IMR-90 (cell line): Measurements from ENCODE around the gene ADGRB3. TPM values are rescaled to one million over a fixed set of nuclear protein-coding genes. Genes with fewer than 3 reads are reported as not detected.

ENCODE experiments used
- ATAC-seq: fragments of 200-7000 bp; cut with Tn5 transposase; 2 replicates; pipeline ENCODE4 v1.9.1; 2020; ENCODE audit warnings: low read depth, mild to moderate bottlenecking, moderate library complexity
- BruUV-seq: library from RNA; stranded (reverse); fragments of 400-500 nt; replicated peaks from 2 replicates; lab custom pipeline; 2021; lab: Mats Ljungman, UMichigan
- CTCF ChIA-PET: fragments of 300-600 bp; formaldehyde crosslinking; extraction: SDS; loops from one replicate; lab custom pipeline; 2021; ENCODE audit warnings: antibody characterized with exemption; lab: Yijun Ruan, JAX
- POLR2A ChIA-PET: fragments of 300-600 bp; sonication (Branson Sonifier 250); formaldehyde crosslinking; loops from one replicate; lab custom pipeline; 2022; ENCODE audit warnings: antibody characterized with exemption; ENCODE audit not compliant: unreplicated experiment; lab: Charles Lee
- DNase-seq: peaks from one replicate; pipeline ENCODE4 v3.0.0; 2013
- H2AFZ ChIP-seq: replicated peaks from 2 replicates; pipeline ENCODE3; 2013; ENCODE audit warnings: low read length, mild to moderate bottlenecking; ENCODE audit not compliant: poor library complexity
- H2AK5ac ChIP-seq: 2 replicates; pipeline ENCODE4 v1.6.1; 2013; ENCODE audit warnings: low read depth, low read length, inconsistent platforms
- H2AK9ac ChIP-seq: replicated peaks from 2 replicates; pipeline ENCODE3; 2013; ENCODE audit warnings: mild to moderate bottlenecking, low read depth, low read length, moderate library complexity; ENCODE audit not compliant: poor library complexity
- H2BK120ac ChIP-seq: 2 replicates; pipeline ENCODE4 v1.6.1; 2013; ENCODE audit warnings: low read depth, low read length, inconsistent platforms
- H2BK15ac ChIP-seq: 3 replicates; pipeline ENCODE4 v1.6.1; 2013; ENCODE audit warnings: low read depth, low read length, inconsistent platforms
- H2BK20ac ChIP-seq: 2 replicates; pipeline ENCODE4 v1.6.1; 2013; ENCODE audit warnings: low read depth, mild to moderate bottlenecking, inconsistent platforms, low read length, moderate library complexity
- H2BK5ac ChIP-seq: 2 replicates; pipeline ENCODE4 v1.6.1; 2013; ENCODE audit warnings: mild to moderate bottlenecking, low read depth, low read length, inconsistent platforms; ENCODE audit not compliant: poor library complexity, severe bottlenecking
- H3K14ac ChIP-seq: replicated peaks from 2 replicates; pipeline ENCODE4 v1.6.1; 2013; ENCODE audit warnings: low read depth, low read length, inconsistent platforms
- H3K18ac ChIP-seq: 2 replicates; pipeline ENCODE4 v1.6.1; 2013; ENCODE audit warnings: low read depth, low read length, control low read depth
- H3K23ac ChIP-seq: 2 replicates; pipeline ENCODE4 v1.6.1; 2013; ENCODE audit warnings: low read depth, low read length, inconsistent platforms
- H3K27ac ChIP-seq: 2 replicates; pipeline ENCODE4 v1.5.1; 2013; ENCODE audit warnings: mild to moderate bottlenecking, control low read depth, low read length; ENCODE audit not compliant: insufficient read depth
- H3K27me3 ChIP-seq: 2 replicates; pipeline ENCODE4 v1.6.1; 2013; ENCODE audit warnings: low read length; ENCODE audit not compliant: control insufficient read depth, insufficient read depth
- H3K36me3 ChIP-seq: 2 replicates; pipeline ENCODE4 v1.6.1; 2013; ENCODE audit warnings: low read length, mixed read lengths; ENCODE audit not compliant: control insufficient read depth, insufficient read depth
- H3K4ac ChIP-seq: 2 replicates; pipeline ENCODE4 v1.6.1; 2013; ENCODE audit warnings: low read depth, low read length, inconsistent platforms
- H3K4me1 ChIP-seq: 2 replicates; pipeline ENCODE4 v1.6.1; 2013; ENCODE audit warnings: low read length, mixed read lengths; ENCODE audit not compliant: control insufficient read depth, insufficient read depth
- H3K4me2 ChIP-seq: 2 replicates; pipeline ENCODE4 v1.6.1; 2013; ENCODE audit warnings: low read depth, mild to moderate bottlenecking, control low read depth, low read length, moderate library complexity
- H3K4me3 ChIP-seq: 2 replicates; pipeline ENCODE4 v1.5.1; 2013; ENCODE audit warnings: low read depth, mild to moderate bottlenecking, control low read depth, low read length, moderate library complexity; ENCODE audit not compliant: insufficient read depth
- H3K56ac ChIP-seq: 2 replicates; pipeline ENCODE4 v1.6.1; 2013; ENCODE audit warnings: low read length, inconsistent platforms; ENCODE audit not compliant: insufficient read depth; ENCODE audit errors: extremely low read depth
- H3K79me1 ChIP-seq, 2 experiments: 2 replicates each; pipeline ENCODE4 v1.6.1; 2013; ENCODE audit warnings: low read length in 2 of 2, inconsistent platforms in 1 of 2, low read depth in 1 of 2
- H3K9ac ChIP-seq: 2 replicates; pipeline ENCODE4 v1.6.1; 2013; ENCODE audit warnings: low read depth, low read length, control low read depth
- H3K9me1 ChIP-seq: 2 replicates; pipeline ENCODE4 v1.6.1; 2013; ENCODE audit warnings: low read length, inconsistent platforms; ENCODE audit not compliant: insufficient read depth
- H3K9me3 ChIP-seq: 2 replicates; pipeline ENCODE4 v1.6.1; 2013; ENCODE audit warnings: low read length; ENCODE audit not compliant: control insufficient read depth, insufficient read depth
- H4K20me1 ChIP-seq: 2 replicates; pipeline ENCODE4 v1.6.1; 2013; ENCODE audit warnings: low read length, inconsistent platforms; ENCODE audit not compliant: insufficient read depth
- H4K5ac ChIP-seq: 2 replicates; pipeline ENCODE4 v1.6.1; 2013; ENCODE audit warnings: mild to moderate bottlenecking, low read depth, low read length, control low read depth
- H4K8ac ChIP-seq, 2 experiments: 2 replicates each; pipeline ENCODE4 v1.6.1; 2013; ENCODE audit warnings: low read depth in 2 of 2, low read length in 2 of 2, control low read depth in 1 of 2, inconsistent platforms in 1 of 2
- H4K91ac ChIP-seq: 2 replicates; pipeline ENCODE4 v1.6.1; 2013; ENCODE audit warnings: low read depth, low read length, inconsistent platforms; ENCODE audit not compliant: insufficient read depth
- BHLHE40 ChIP-seq: fragments of 150-350 bp; IDR thresholded peaks from 2 replicates; pipeline ENCODE4 v1.6.1; 2016; ENCODE audit warnings: mild to moderate bottlenecking, low read depth, low read length
- CHD1 ChIP-seq: IDR thresholded peaks from 2 replicates; pipeline ENCODE4 v1.6.1; 2012; ENCODE audit warnings: low read depth, low read length, improper control_type of control experiment
- CTCF ChIP-seq: conservative IDR thresholded peaks from 2 replicates; pipeline ENCODE4 v1.5.1; 2012; ENCODE audit warnings: mild to moderate bottlenecking, low read depth, low read length, improper control_type of control experiment
- ELK1 ChIP-seq: fragments of 150-350 bp; IDR thresholded peaks from 2 replicates; pipeline ENCODE4 v1.6.1; 2016; ENCODE audit warnings: low read depth, mild to moderate bottlenecking, low read length, moderate library complexity, borderline replicate concordance
- FOS ChIP-seq: fragments of 150-350 bp; IDR thresholded peaks from 2 replicates; pipeline ENCODE4 v1.6.1; 2016; ENCODE audit warnings: low read depth, low read length
- MAFK ChIP-seq: IDR thresholded peaks from 2 replicates; pipeline ENCODE4 v1.6.1; 2012; ENCODE audit warnings: low read depth, low read length, improper control_type of control experiment
- MXI1 ChIP-seq: IDR thresholded peaks from 2 replicates; pipeline ENCODE4 v1.6.1; 2012; ENCODE audit warnings: low read depth, mild to moderate bottlenecking, low read length, moderate library complexity, borderline replicate concordance
- NFE2L2 ChIP-seq: fragments of 150-350 bp; IDR thresholded peaks from 2 replicates; pipeline ENCODE4 v1.6.1; 2016; ENCODE audit warnings: low read depth, mild to moderate bottlenecking, low read length
- POLR2A ChIP-seq: IDR thresholded peaks from 2 replicates; pipeline ENCODE4 v1.6.1; 2012; ENCODE audit warnings: mild to moderate bottlenecking, low read depth, low read length
- RAD21 ChIP-seq: IDR thresholded peaks from 2 replicates; pipeline ENCODE4 v1.6.1; 2012; ENCODE audit warnings: low read length, improper control_type of control experiment
- RCOR1 ChIP-seq: IDR thresholded peaks from 2 replicates; pipeline ENCODE4 v1.6.1; 2012; ENCODE audit warnings: mild to moderate bottlenecking, low read length, improper control_type of control experiment; ENCODE audit not compliant: insufficient replicate concordance
- RFX5 ChIP-seq: IDR thresholded peaks from 2 replicates; pipeline ENCODE4 v1.8.0; 2012; ENCODE audit warnings: low read depth, mild to moderate bottlenecking, low read length, moderate library complexity
- SMC3 ChIP-seq: fragments of 150-350 bp; IDR thresholded peaks from 2 replicates; pipeline ENCODE4 v1.6.1; 2016; ENCODE audit warnings: low read depth, mild to moderate bottlenecking, antibody characterized with exemption, low read length, moderate library complexity
- USF2 ChIP-seq: fragments of 150-350 bp; IDR thresholded peaks from 2 replicates; pipeline ENCODE4 v1.6.1; 2017; ENCODE audit warnings: mild to moderate bottlenecking, antibody characterized with exemption, low read length, low read depth
- WGBS, 2 experiments: methylation state at CpG; one replicate each; pipeline versions ENCODE4 v1.1.5 to v1.1.7; 2013; ENCODE audit warnings: missing lambda C conversion rate in 2 of 2; ENCODE audit not compliant: insufficient read length in 1 of 2; ENCODE audit errors: extremely low coverage in 2 of 2; 5-methylcytosine and 5-hydroxymethylcytosine counted together
- dilution Hi-C: fragments of 300-500 bp; cut with HindIII; formaldehyde crosslinking; loops from one replicate; pipeline ENCODE4 v1.14.3; 2018; ENCODE audit warnings: low sequenced_read_pairs; ENCODE audit not compliant: unreplicated experiment
- in situ Hi-C: fragments of 300-500 bp; cut with MboI; formaldehyde crosslinking; loops from 3 replicates; pipeline ENCODE4 v1.14.3; 2019; ENCODE audit warnings: low sequenced_read_pairs, inconsistent platforms, mixed read lengths
- intact Hi-C: fragments of 100-400 bp; cut with micrococcal nuclease; formaldehyde crosslinking; loops from 2 replicates; pipeline ENCODE4 v1.10.0; 2022
- polyA plus RNA-seq, 3 experiments: library from polyadenylated mRNA; depleted of rRNA; stranded (reverse); fragments of >200 nt; gene quantifications; 2 replicates each; pipeline ENCODE4 v1.2.3, GENCODE V29; 2012; ENCODE audit warnings: low replicate concordance in 1 of 3
- total RNA-seq: library from RNA; depleted of rRNA; stranded (reverse); fragments of >200 nt; gene quantifications from 2 replicates; pipeline ENCODE4 v1.2.3, GENCODE V29; 2012

Gene ADGRB3
- total and polyA plus RNA-seq, 2 of the 4 experiments (the other 2 are of a cell fraction): not detected

DNA sequence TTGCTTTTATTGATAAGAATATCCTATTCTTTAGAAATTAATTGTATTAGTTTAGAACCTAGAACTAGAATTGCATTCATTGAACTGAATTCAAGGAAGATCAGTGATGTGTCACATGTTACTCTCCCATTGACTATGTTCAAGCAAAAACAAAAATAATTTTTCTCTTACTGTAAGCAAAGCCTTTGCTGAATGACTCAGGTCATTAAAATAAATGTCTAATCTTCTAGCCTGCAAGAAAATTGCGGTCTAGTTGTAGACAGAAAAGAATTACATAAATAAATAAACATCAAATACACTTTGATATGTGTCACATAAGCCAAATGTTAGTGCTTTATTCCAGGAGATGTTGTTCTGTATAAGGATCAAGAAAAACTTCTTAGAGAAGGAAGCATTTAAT is 387.9 kb downstream of the ADGRB3 start:
- H2BK15ac ChIP-seq: no peak overlapping the region
- DNase-seq (peak; percentile 53), ATAC-seq (no peak)
- in situ Hi-C loops (no loop called here), dilution Hi-C loops (no loop called here), intact Hi-C loops (no loop called here)
- H3K4me2 ChIP-seq: no peak overlapping the region
- H2AK9ac ChIP-seq: no peak overlapping the region
- no peak overlapping the region for H3K9ac ChIP-seq
- no peak overlapping the region for H3K4me3 ChIP-seq
- no peak overlapping the region for H3K27ac ChIP-seq
- H3K9me1 ChIP-seq: no peaks in the 10 kb centered on the region
- no CpG with 5 or more reads among the region's 1 CpG for WGBS, 2 experiments
- no peak overlapping the region for H4K91ac ChIP-seq
- CTCF ChIA-PET: no interaction called here
- H3K4me1 ChIP-seq: no peaks in the 10 kb centered on the region
- no peak overlapping the region for H3K14ac ChIP-seq
- H4K5ac ChIP-seq: no peak overlapping the region
- no peaks in the 10 kb centered on the region for H4K20me1 ChIP-seq
- no peaks in the 10 kb centered on the region for H3K36me3 ChIP-seq
- no peak overlapping the region for H2BK120ac ChIP-seq
- H4K8ac ChIP-seq: no peak overlapping the region
- no peak overlapping the region for H3K56ac ChIP-seq
- no peak overlapping the region for H2AK5ac ChIP-seq
- H3K18ac ChIP-seq: no peak overlapping the region
- no peaks in the 10 kb centered on the region for H3K27me3 ChIP-seq
- H3K9me3 ChIP-seq: no peaks in the 10 kb centered on the region
- POLR2A ChIA-PET: no interaction called here
- H2BK20ac ChIP-seq: no peak overlapping the region
- H2AFZ ChIP-seq: no peak overlapping the region
- BruUV-seq: no TSS peak
- no peak for TF ChIP-seq RFX5
- TF ChIP-seq CHD1: no peak
- no peak for TF ChIP-seq ELK1
- no peak for TF ChIP-seq FOS
- no peak for TF ChIP-seq SMC3
- TF ChIP-seq RCOR1: no peak
- TF ChIP-seq MAFK: no peak
- TF ChIP-seq MXI1: no peak
- TF ChIP-seq RAD21: no peak
- no peak for TF ChIP-seq BHLHE40
- no peak for TF ChIP-seq POLR2A
- no peak for TF ChIP-seq NFE2L2
- TF ChIP-seq USF2: no peak
- TF ChIP-seq CTCF: no peak
- no peaks in the 10 kb centered on the region for H3K79me1 ChIP-seq
- no peak overlapping the region for H3K4ac ChIP-seq
- H2BK5ac ChIP-seq: no peak overlapping the region
- no peak overlapping the region for H3K23ac ChIP-seq
